Astrocyte (in vitro differentiated cells and primary cell): ENCODE measurements around the gene RAD51B.

Experiments used
- EZH2 ChIP-seq: IDR thresholded peaks from 2 replicates; pipeline ENCODE4 v1.6.1; 2012; ENCODE audit warnings: mild to moderate bottlenecking, low read length, inconsistent platforms; ENCODE audit not compliant: insufficient read depth
- TF ChIP-seq, protein P1 (sequence below): IDR thresholded peaks from 2 replicates; pipeline ENCODE4 v1.5.1; 2011; ENCODE audit warnings: low read depth, mild to moderate bottlenecking, inconsistent platforms, low read length, moderate library complexity; ENCODE audit not compliant: insufficient read depth

DNA sequence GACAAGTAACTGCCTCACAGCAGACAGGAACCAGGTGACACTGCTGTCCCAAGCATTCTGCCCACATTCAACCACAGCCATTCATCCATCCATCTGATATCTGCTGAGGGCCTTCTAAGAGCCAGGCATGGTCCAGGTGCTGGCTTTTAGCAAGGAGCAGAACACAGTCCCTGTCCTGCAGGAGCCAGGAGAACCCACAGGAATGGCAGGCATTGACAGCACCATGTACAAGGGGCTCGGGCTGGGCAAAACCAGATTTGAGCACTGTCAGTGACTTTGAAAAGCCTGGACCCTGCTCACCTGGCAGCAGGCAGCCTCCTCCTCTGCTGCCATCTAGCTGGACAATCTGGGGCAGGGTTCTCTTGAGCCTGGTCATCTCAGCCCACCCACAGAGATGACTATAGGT is 836.3 kb downstream of the RAD51B start:
- TF ChIP-seq, protein P1, sequence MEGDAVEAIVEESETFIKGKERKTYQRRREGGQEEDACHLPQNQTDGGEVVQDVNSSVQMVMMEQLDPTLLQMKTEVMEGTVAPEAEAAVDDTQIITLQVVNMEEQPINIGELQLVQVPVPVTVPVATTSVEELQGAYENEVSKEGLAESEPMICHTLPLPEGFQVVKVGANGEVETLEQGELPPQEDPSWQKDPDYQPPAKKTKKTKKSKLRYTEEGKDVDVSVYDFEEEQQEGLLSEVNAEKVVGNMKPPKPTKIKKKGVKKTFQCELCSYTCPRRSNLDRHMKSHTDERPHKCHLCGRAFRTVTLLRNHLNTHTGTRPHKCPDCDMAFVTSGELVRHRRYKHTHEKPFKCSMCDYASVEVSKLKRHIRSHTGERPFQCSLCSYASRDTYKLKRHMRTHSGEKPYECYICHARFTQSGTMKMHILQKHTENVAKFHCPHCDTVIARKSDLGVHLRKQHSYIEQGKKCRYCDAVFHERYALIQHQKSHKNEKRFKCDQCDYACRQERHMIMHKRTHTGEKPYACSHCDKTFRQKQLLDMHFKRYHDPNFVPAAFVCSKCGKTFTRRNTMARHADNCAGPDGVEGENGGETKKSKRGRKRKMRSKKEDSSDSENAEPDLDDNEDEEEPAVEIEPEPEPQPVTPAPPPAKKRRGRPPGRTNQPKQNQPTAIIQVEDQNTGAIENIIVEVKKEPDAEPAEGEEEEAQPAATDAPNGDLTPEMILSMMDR = no peak
- TF ChIP-seq EZH2 = no peak
